Measurements from ENCODE around the gene FGD2.
"Not testable (repeated sequence)": the region's sequence is repeated elsewhere in the genome, so short reads cannot be mapped to it uniquely, and the experiment has no call there.

DNA sequence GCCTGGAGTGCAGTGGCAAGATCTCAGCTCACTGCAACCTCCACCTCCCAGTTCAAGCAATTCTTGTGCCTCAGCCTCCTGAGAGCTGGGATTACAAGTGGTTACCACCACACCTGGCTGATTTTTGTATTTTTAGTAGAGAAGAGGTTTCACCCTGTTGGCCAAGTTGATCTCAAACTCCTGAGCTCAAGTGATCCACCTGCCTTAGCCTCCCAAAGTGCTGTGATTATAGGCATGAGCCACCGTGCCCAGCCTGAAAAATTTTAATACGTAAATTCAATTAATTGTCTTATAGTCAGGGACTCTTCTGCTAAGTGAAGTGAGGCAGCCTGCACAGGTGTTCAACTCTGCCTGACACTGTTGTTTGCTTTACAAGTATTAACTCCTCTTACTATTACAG lies 15.1 kb upstream of the FGD2 start:
- TF ChIP-seq, protein P1, sequence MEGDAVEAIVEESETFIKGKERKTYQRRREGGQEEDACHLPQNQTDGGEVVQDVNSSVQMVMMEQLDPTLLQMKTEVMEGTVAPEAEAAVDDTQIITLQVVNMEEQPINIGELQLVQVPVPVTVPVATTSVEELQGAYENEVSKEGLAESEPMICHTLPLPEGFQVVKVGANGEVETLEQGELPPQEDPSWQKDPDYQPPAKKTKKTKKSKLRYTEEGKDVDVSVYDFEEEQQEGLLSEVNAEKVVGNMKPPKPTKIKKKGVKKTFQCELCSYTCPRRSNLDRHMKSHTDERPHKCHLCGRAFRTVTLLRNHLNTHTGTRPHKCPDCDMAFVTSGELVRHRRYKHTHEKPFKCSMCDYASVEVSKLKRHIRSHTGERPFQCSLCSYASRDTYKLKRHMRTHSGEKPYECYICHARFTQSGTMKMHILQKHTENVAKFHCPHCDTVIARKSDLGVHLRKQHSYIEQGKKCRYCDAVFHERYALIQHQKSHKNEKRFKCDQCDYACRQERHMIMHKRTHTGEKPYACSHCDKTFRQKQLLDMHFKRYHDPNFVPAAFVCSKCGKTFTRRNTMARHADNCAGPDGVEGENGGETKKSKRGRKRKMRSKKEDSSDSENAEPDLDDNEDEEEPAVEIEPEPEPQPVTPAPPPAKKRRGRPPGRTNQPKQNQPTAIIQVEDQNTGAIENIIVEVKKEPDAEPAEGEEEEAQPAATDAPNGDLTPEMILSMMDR (conservative IDR thresholded peaks at IDR 0.05; ENCODE audit: low read length), result not testable (repeated sequence)
- TF ChIP-seq EZH2phosphoT487 (IDR thresholded peaks at IDR 0.05; ENCODE audit: borderline replicate concordance), result not testable (repeated sequence)

All from Loucy (cell line).